HG03457 (cell line): ENCODE data around the gene RNF225.
"Not testable (repeated sequence)": the region's sequence is repeated elsewhere in the genome, so short reads cannot be mapped to it uniquely, and the experiment has no call there.

Experiments
- ATAC-seq: cut with Tn5 transposase; IDR thresholded peaks from one replicate; pipeline ENCODE4 v1.9.1; 2021; ENCODE audit warnings: moderate number of reproducible peaks; ENCODE audit not compliant: unreplicated experiment

RNF225 gene

DNA sequence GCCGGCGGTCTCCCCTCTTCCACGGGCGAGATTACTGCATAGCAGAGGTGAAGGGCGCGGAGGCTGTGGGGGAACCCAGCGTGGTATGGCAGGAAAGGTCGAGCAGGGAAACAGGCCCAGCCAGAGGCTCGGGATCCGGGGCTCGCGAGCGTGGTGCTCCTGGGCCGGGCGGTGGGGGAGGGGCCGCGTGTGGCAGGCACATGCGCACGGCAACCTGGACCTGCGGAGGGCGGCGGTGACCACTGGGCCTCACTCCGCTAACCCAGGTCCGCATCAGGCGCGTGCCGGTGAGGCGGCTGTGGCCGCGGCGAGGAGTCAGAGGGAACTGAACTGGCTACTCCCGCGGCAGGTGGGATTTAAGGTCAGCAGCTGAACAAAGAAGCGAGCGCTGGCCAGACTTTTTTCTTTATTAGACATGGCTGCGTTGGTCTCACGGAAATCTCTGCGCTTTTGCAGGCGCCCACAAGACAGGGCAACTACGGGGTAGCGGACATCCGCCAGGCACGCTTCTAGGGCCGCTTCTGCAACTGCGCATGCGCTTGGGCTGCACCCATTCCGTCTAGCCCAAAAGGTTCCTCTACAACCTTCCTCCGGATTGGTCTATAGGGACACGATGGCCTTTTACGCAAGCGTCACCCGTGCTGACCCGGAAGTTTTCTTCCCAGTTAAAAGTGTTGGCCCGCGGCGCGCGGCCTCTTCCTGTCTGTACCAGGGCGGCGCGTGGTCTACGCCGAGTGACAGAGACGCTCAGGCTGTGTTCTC is 8.7 kb upstream of the RNF225 start, which contains the start of gene RPS5:
Gene RPS5, plus strand, starts transcription at position 694 of the 762 bp plus-strand sequence. CDS start 869 bp downstream, outside the sequence.
- ATAC-seq, result peak; percentile 76

GRCh38 chr19:58387338-58388174 is 7.9 kb upstream of the RNF225 start:
- peak; percentile 5 for ATAC-seq

GRCh38 chr19:58388175-58388526 is 7.3 kb upstream of the RNF225 start:
- ATAC-seq, result no peak

DNA sequence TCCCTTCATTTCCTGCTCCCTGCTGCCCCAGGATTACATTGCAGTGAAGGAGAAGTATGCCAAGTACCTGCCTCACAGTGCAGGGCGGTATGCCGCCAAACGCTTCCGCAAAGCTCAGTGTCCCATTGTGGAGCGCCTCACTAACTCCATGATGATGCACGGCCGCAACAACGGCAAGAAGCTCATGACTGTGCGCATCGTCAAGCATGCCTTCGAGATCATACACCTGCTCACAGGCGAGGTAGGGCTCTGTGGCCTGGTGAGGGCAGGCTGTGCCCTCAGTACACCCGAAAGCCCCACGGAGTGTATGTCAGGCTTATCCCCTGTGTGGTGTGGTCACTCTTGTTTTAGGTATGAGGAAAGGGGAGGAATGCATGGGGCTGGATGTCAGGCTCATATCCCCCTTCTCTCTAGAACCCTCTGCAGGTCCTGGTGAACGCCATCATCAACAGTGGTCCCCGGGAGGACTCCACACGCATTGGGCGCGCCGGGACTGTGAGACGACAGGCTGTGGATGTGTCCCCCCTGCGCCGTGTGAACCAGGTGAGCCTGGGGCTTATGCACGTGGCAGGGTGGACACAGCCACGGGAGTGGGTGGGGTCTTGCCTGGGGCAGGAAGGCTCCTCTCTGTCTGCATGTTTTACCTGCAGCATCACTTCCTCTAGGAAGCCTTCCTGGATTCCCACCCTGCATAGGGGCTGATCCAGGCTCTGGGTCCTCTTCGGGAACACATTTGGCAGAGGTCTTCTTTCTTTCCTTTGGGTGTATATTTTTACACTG is 2.3 kb upstream of the RNF225 start:
- ATAC-seq, result no peak

DNA sequence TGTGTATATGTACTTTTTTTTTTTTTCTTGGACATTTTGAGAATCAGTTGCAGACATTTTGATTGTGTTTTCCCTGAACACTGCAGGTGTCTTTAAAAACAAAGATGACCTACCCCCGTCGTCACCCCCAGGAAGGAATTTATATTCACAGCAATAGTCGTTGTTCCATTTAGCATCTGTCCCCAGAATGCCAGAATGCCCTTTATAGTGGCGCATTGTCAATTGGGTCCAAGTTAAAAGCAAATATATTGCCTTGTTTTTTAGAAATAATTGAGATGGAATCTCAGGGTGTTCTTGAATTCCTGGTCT is 1.8 kb upstream of the RNF225 start:
- no peak for ATAC-seq

GRCh38 chr19:58394821-58395219 is 636 bp upstream of the RNF225 start:
- no peak for ATAC-seq

DNA sequence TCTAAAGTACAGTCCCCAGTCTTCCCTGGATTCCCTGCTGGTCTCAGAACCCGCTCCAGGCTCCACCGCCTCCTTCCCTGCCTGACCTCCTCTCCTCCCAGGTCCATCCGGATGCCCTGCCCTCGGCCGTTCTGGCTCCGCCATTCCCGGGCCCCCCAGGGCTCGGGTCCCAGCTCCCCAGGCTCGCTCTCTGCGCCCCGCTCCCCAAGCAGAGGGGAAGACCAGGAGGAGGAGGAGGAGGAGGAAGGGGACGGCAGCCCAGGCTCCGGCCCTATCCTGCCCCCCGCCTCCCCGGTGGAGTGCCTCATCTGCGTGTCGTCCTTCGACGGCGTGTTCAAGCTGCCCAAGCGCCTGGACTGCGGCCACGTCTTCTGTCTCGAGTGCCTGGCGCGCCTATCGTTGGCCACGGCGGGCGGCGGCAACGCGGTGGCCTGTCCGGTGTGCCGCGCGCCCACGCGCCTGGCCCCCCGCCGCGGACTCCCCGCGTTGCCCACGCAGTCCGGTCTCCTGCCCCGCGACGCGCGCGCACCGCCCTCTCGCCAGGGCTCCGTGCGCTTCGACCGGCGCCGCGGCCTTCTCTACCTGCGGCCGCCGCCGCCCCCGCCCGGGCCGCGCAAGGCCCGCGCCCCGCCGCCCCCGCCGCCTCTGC is 647 bp downstream of the RNF225 start:
- ATAC-seq, result no peak

GRCh38 chr19:58396691-58397532 is 1.5 kb downstream of the RNF225 start:
- no peak for ATAC-seq

- no peak for ATAC-seq
These were observed 2.1 kb downstream of the RNF225 start for GRCh38 chr19:58397533-58398037.

DNA sequence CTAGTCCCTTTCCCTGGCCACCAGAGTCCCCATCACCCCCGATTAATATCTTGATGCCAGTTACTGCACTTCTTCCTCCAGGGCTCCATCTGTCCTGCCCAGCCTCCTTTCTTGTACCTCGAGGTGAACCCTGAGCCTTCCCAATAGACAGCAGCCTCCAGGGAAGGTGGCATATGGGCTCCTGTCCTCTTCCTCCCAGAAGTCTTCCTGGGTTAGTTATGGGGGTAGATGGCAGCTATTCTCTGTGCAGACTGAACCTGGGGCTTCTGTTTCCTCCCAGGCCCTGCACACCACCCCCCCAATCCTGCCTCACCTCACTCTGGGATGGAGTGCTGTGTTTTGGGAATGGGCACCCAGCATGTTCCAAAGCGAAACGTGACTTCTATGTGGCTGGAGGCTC is 2.6 kb downstream of the RNF225 start:
- ATAC-seq, result no peak

DNA sequence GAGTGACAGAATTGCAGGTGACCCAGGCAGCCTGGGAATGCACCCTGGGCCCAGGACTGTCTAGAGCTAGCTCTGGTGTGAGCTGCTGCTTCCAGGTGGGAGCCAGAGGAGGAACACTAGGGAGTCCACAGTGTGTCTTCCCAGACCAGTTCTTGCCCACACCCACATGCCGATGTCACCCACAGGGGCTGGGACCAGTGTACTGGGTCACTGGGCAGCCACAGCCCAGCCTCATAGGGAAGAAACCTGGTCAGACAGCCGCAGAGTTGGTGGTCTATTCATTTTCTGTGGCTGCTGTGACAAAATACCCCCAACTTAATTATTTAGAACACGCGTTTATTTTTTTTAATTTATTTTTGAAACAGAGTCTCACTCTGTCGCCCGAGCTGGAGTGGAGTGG is 3.1 kb downstream of the RNF225 start:
- no peak for ATAC-seq

GRCh38 chr19:58399903-58400302 is 4.4 kb downstream of the RNF225 start:
- ATAC-seq, result no peak

GRCh38 chr19:58400316-58400915 is 5.0 kb downstream of the RNF225 start:
- no peak for ATAC-seq

GRCh38 chr19:58400916-58401839 is 5.7 kb downstream of the RNF225 start:
- ATAC-seq, result peak; percentile 93

- no peak for ATAC-seq
These were observed 6.5 kb downstream of the RNF225 start for GRCh38 chr19:58401840-58402421.

- not testable (repeated sequence) for ATAC-seq
These were observed 8.5 kb downstream of the RNF225 start for GRCh38 chr19:58403920-58404478.

GRCh38 chr19:58406818-58407657 is 11.6 kb downstream of the RNF225 start:
- ATAC-seq, result no peak
